Activated T-cell treated with anti-CD3 and anti-CD28 coated beads for 1 hour (primary cell): ENCODE results near the gene KLHL26.

Source experiments
- DNase-seq: peaks from one replicate; pipeline ENCODE4 v3.0.0-alpha.2; 2020; ENCODE audit warnings: low read depth

KLHL26 gene

GRCh38 chr19:18687740-18688465, 51.1 kb downstream of the KLHL26 start:
- no peak for DNase-seq

- DNase-seq = no peak
These were observed 59.2 kb downstream of the KLHL26 start for GRCh38 chr19:18696023-18696422.

- no peak for DNase-seq
These were observed 60.9 kb downstream of the KLHL26 start for GRCh38 chr19:18697680-18698079.

- DNase-seq = no peak
These were observed 61.7 kb downstream of the KLHL26 start for GRCh38 chr19:18698321-18699167.

GRCh38 chr19:18699403-18700054, 62.7 kb downstream of the KLHL26 start:
- DNase-seq = no peak

GRCh38 chr19:18700501-18701249, 63.8 kb downstream of the KLHL26 start:
- peak; percentile 59 for DNase-seq

GRCh38 chr19:18701250-18701608, 64.4 kb downstream of the KLHL26 start:
- DNase-seq = no peak

- DNase-seq = no peak
These were observed 67.2 kb downstream of the KLHL26 start for GRCh38 chr19:18704054-18704453.

GRCh38 chr19:18704971-18705370, 68.1 kb downstream of the KLHL26 start:
- no peak for DNase-seq

- no peak for DNase-seq
These were observed 71.8 kb downstream of the KLHL26 start for GRCh38 chr19:18708452-18709231.

- no peak for DNase-seq
These were observed 72.7 kb downstream of the KLHL26 start for GRCh38 chr19:18709546-18709945.

- DNase-seq = no peak
These were observed 73.4 kb downstream of the KLHL26 start for GRCh38 chr19:18710186-18710585.

GRCh38 chr19:18710996-18711751, 74.3 kb downstream of the KLHL26 start:
- no peak for DNase-seq

- DNase-seq = no peak
These were observed 75.1 kb downstream of the KLHL26 start for GRCh38 chr19:18711893-18712292.

- DNase-seq = no peak
These were observed 76.2 kb downstream of the KLHL26 start for GRCh38 chr19:18712981-18713380.

- no peak for DNase-seq
These were observed 76.8 kb downstream of the KLHL26 start for GRCh38 chr19:18713550-18714117.

GRCh38 chr19:18715416-18715815, 78.6 kb downstream of the KLHL26 start:
- DNase-seq = no peak

- DNase-seq = no peak
These were observed 80.0 kb downstream of the KLHL26 start for GRCh38 chr19:18716857-18717256.

- DNase-seq = no peak
These were observed 80.8 kb downstream of the KLHL26 start for GRCh38 chr19:18717601-18718000.

- DNase-seq = no peak
These were observed 81.2 kb downstream of the KLHL26 start for GRCh38 chr19:18718015-18718526.
